ENCODE results near the gene TMEM151B.

The TMEM151B gene

GRCh38 chr6:44254191-44255104 is 15.8 kb upstream of the TMEM151B start:
- H2AFZ ChIP-seq (ENCODE audit: low read length), result no peak overlapping the region
- H3K9me2 ChIP-seq (replicated peaks; ENCODE audit: low read depth, low read length), result no peaks in the 10 kb centered on the region
- TF ChIP-seq EZH2phosphoT487 (IDR thresholded peaks at IDR 0.05; ENCODE audit: borderline replicate concordance), result no peak
- TF ChIP-seq, protein P1, sequence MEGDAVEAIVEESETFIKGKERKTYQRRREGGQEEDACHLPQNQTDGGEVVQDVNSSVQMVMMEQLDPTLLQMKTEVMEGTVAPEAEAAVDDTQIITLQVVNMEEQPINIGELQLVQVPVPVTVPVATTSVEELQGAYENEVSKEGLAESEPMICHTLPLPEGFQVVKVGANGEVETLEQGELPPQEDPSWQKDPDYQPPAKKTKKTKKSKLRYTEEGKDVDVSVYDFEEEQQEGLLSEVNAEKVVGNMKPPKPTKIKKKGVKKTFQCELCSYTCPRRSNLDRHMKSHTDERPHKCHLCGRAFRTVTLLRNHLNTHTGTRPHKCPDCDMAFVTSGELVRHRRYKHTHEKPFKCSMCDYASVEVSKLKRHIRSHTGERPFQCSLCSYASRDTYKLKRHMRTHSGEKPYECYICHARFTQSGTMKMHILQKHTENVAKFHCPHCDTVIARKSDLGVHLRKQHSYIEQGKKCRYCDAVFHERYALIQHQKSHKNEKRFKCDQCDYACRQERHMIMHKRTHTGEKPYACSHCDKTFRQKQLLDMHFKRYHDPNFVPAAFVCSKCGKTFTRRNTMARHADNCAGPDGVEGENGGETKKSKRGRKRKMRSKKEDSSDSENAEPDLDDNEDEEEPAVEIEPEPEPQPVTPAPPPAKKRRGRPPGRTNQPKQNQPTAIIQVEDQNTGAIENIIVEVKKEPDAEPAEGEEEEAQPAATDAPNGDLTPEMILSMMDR (conservative IDR thresholded peaks at IDR 0.05; ENCODE audit: low read length), result no peak
- peaks cover 67% of the 10 kb centered on the region for H3K36me3 ChIP-seq (ENCODE audit: insufficient read depth, low read length)
- H4K20me1 ChIP-seq (ENCODE audit: insufficient read depth, low read length, poor library complexity, severe bottlenecking), result peaks cover 61% of the 10 kb centered on the region
- H3K4me2 ChIP-seq (ENCODE audit: low read depth, low read length, poor library complexity, severe bottlenecking), result peak overlapping the region; percentile 9
- H3K4me3 ChIP-seq (ENCODE audit: low read length, poor library complexity, severe bottlenecking), result no peak overlapping the region
- H3K4me1 ChIP-seq (ENCODE audit: insufficient read depth, low read length, poor library complexity, severe bottlenecking), result peaks cover 31% of the 10 kb centered on the region
- H3K9me3 ChIP-seq (ENCODE audit: insufficient read depth, low read depth, low read length), result no peaks in the 10 kb centered on the region
- peaks cover 22% of the 10 kb centered on the region for H3F3A ChIP-seq (ENCODE audit: low read depth)
- H3K9ac ChIP-seq (ENCODE audit: low read depth, low read length, poor library complexity, severe bottlenecking), result no peak overlapping the region
- peaks cover 58% of the 10 kb centered on the region for H3K79me2 ChIP-seq (ENCODE audit: insufficient read depth, low read length)
- no peaks in the 10 kb centered on the region for H3K27me3 ChIP-seq (ENCODE audit: insufficient read depth, low read length, poor library complexity, severe bottlenecking)

- Histone ChIP-seq H2AFZ (ENCODE audit: low read length) (no peak overlapping the region), H3K27me3 (ENCODE audit: insufficient read depth, low read length, poor library complexity, severe bottlenecking) (no peaks in the 10 kb centered on the region), H3K79me2 (ENCODE audit: insufficient read depth, low read length) (peaks cover 50% of the 10 kb centered on the region), H4K20me1 (ENCODE audit: insufficient read depth, low read length, poor library complexity, severe bottlenecking) (peaks cover 53% of the 10 kb centered on the region), H3F3A (ENCODE audit: low read depth) (peaks cover 22% of the 10 kb centered on the region), H3K4me1 (ENCODE audit: insufficient read depth, low read length, poor library complexity, severe bottlenecking) (peaks cover 23% of the 10 kb centered on the region), H3K4me3 (ENCODE audit: low read length, poor library complexity, severe bottlenecking) (peak overlapping the region; percentile 77), H3K4me2 (ENCODE audit: low read depth, low read length, poor library complexity, severe bottlenecking) (peak overlapping the region; percentile 94), H3K9me2 (replicated peaks; ENCODE audit: low read depth, low read length) (no peaks in the 10 kb centered on the region), H3K9me3 (ENCODE audit: insufficient read depth, low read depth, low read length) (no peaks in the 10 kb centered on the region), H3K36me3 (ENCODE audit: insufficient read depth, low read length) (peaks cover 59% of the 10 kb centered on the region), H3K9ac (ENCODE audit: low read depth, low read length, poor library complexity, severe bottlenecking) (peak overlapping the region; percentile 70)
- TF ChIP-seq, protein P1 (conservative IDR thresholded peaks at IDR 0.05; ENCODE audit: low read length), result no peak
- no peak for TF ChIP-seq EZH2phosphoT487 (IDR thresholded peaks at IDR 0.05; ENCODE audit: borderline replicate concordance)
These were observed 15.0 kb upstream of the TMEM151B start for GRCh38 chr6:44255105-44255808.

GRCh38 chr6:44255871-44256774 is 14.1 kb upstream of the TMEM151B start:
- no peaks in the 10 kb centered on the region for H3K27me3 ChIP-seq (ENCODE audit: insufficient read depth, low read length, poor library complexity, severe bottlenecking)
- TF ChIP-seq EZH2phosphoT487 (IDR thresholded peaks at IDR 0.05; ENCODE audit: borderline replicate concordance), result no peak
- TF ChIP-seq, protein P1 (conservative IDR thresholded peaks at IDR 0.05; ENCODE audit: low read length), result no peak
- H4K20me1 ChIP-seq (ENCODE audit: insufficient read depth, low read length, poor library complexity, severe bottlenecking), result peaks cover 44% of the 10 kb centered on the region
- H3K9me2 ChIP-seq (replicated peaks; ENCODE audit: low read depth, low read length), result no peaks in the 10 kb centered on the region
- peak overlapping the region; percentile 77 for H3K4me3 ChIP-seq (ENCODE audit: low read length, poor library complexity, severe bottlenecking)
- peak overlapping the region; percentile 70 for H3K9ac ChIP-seq (ENCODE audit: low read depth, low read length, poor library complexity, severe bottlenecking)
- H3K4me1 ChIP-seq (ENCODE audit: insufficient read depth, low read length, poor library complexity, severe bottlenecking), result peaks cover 21% of the 10 kb centered on the region
- H2AFZ ChIP-seq (ENCODE audit: low read length), result 0 out of 2 replicates have a peak overlapping the region, but pooled peaks have one; percentile 90
- no peaks in the 10 kb centered on the region for H3K9me3 ChIP-seq (ENCODE audit: insufficient read depth, low read depth, low read length)
- H3K4me2 ChIP-seq (ENCODE audit: low read depth, low read length, poor library complexity, severe bottlenecking), result peak overlapping the region; percentile 94
- H3K36me3 ChIP-seq (ENCODE audit: insufficient read depth, low read length), result peaks cover 50% of the 10 kb centered on the region
- H3K79me2 ChIP-seq (ENCODE audit: insufficient read depth, low read length), result peaks cover 41% of the 10 kb centered on the region
- peaks cover 22% of the 10 kb centered on the region for H3F3A ChIP-seq (ENCODE audit: low read depth)

Data from Loucy (cell line).